ENCODE data around the gene ATP8A2. TPM values are rescaled to one million over a fixed set of nuclear protein-coding genes. Genes with fewer than 3 reads are reported as not detected.

ATP8A2 gene
- total and polyA plus RNA-seq, 2 of the 8 experiments (the other 6 are each of a cell fraction or from before 2014, with no cell fraction given): 2.4 to 8.3 TPM

GRCh38 chr13:25943658-25944057 lies 571.9 kb downstream of the ATP8A2 start:
- no peak overlapping the region for H3K4ac ChIP-seq (replicated peaks; ENCODE audit: insufficient read length, low read depth, low read length)
- H3K56ac ChIP-seq (replicated peaks; ENCODE audit: insufficient read length, low read depth, low read length): no peak overlapping the region
- peaks cover 0 to 2% of the 10 kb centered on the region in 2 experiments; a peak in 1 of 4 replicates for H3K9me3 ChIP-seq (ENCODE audit: insufficient read depth in 2 of 2, low read depth in 1 of 2, low read length in 1 of 2)
- H4K5ac ChIP-seq (ENCODE audit: insufficient read length, low read depth, low read length): no peak overlapping the region
- no peaks in the 10 kb centered on the region for H4K20me1 ChIP-seq (replicated peaks in 1 of 2; ENCODE audit: control insufficient read depth in 1 of 2, insufficient read depth in 2 of 2, low read length in 2 of 2)
- ChIA-PET POLR2A (ENCODE audit: partially characterized antibody) (no interaction called here), CTCF (ENCODE audit: partially characterized antibody) (interaction anchor here (0.6 to 1.1 kb wide), 2 partner anchors 12 to 37 kb away, joined by 3 read pairs; no protein-coding TSS in a partner anchor)
- TF ChIP-seq SAP30 (IDR thresholded peaks at IDR 0.05; ENCODE audit: insufficient read depth, insufficient replicate concordance, low read length) (no peak), RBBP5 (IDR thresholded peaks at IDR 0.05; ENCODE audit: borderline replicate concordance, low read depth, low read length) (no peak), CEBPB (IDR thresholded peaks at IDR 0.05; ENCODE audit: low read depth, low read length) (peak; percentile 79; the same call in 1 of the 2 replicates), USF2 (IDR thresholded peaks at IDR 0.05; ENCODE audit: low read length) (no peak), POLR2A (IDR thresholded peaks at IDR 0.05; ENCODE audit: control extremely low read depth in 1 of 2, low read depth in 2 of 2, low read length in 2 of 2) (no peak), GABPA (IDR thresholded peaks at IDR 0.05; ENCODE audit: borderline replicate concordance, insufficient read depth, low read length) (no peak), CBX5 (IDR thresholded peaks at IDR 0.05; ENCODE audit: low read depth, low read length) (no peak), CBX8 (IDR thresholded peaks at IDR 0.05; ENCODE audit: borderline replicate concordance, low read depth, low read length) (no peak)
- FAIRE-seq (no peak), DNase-seq (ENCODE audit: low read depth in 1 of 2, low spot score in 2 of 2) (no peak)
- no peak overlapping the region for H2AFZ ChIP-seq (ENCODE audit: low read length)
- H2BK5ac ChIP-seq (ENCODE audit: low read depth, low read length): no peak overlapping the region
- H3K79me1 ChIP-seq (ENCODE audit: low read depth, low read length): no peaks in the 10 kb centered on the region
- H2BK20ac ChIP-seq (ENCODE audit: low read length): no peak overlapping the region
- H2BK15ac ChIP-seq (ENCODE audit: low read length): peak overlapping the region; percentile 47; the same call in 1 of the 2 replicates
- no peak overlapping the region for H4K8ac ChIP-seq (ENCODE audit: extremely low read depth, insufficient read depth, low read length)
- no peak overlapping the region for H3K23ac ChIP-seq (ENCODE audit: insufficient read length)
- no peak overlapping the region for H4K91ac ChIP-seq (replicated peaks; ENCODE audit: insufficient read length, low read length)
- no peaks in the 10 kb centered on the region for H3K27me3 ChIP-seq (replicated peaks in 1 of 4; ENCODE audit: control insufficient read depth in 3 of 4, extremely low read depth in 1 of 4, insufficient read depth in 3 of 4, low read length in 3 of 4)
- H3K18ac ChIP-seq (ENCODE audit: extremely low read depth, low read length): no peak overlapping the region
- 91% methylated on average over 6 of the region's 6 CpGs; no CpG with 5 or more reads in 1 of the 2 experiments for WGBS, 2 experiments (ENCODE audit: extremely low coverage in 1 of 2, insufficient coverage in 1 of 2, insufficient read length in 1 of 2, insufficient replicate concordance in 2 of 2, low coverage in 1 of 2, low lambda C conversion rate in 2 of 2, missing lambda C conversion rate in 1 of 2)
- no peak overlapping the region for H3K4me3 ChIP-seq (ENCODE audit: extremely low read depth in 1 of 4, insufficient read depth in 2 of 4, low read depth in 3 of 4, low read length in 4 of 4)
- H3K36me3 ChIP-seq (ENCODE audit: control insufficient read depth in 2 of 4, insufficient read depth in 4 of 4, low read length in 3 of 4): no peaks in the 10 kb centered on the region
- H2BK12ac ChIP-seq (ENCODE audit: low read depth, low read length): no peak overlapping the region
- peaks cover 0 to 2% (median 0%) of the 10 kb centered on the region in 4 experiments; a peak in 2 of 7 replicates for H3K4me1 ChIP-seq (replicated peaks in 1 of 4; ENCODE audit: control insufficient read depth in 3 of 4, insufficient read depth in 4 of 4, low read length in 3 of 4)
- no peak overlapping the region for H3K4me2 ChIP-seq (ENCODE audit: insufficient read depth in 1 of 2, low read depth in 2 of 2, low read length in 2 of 2)
- no peak overlapping the region for H2AK5ac ChIP-seq (ENCODE audit: low read depth, low read length)
- H3K79me2 ChIP-seq (ENCODE audit: control insufficient read depth in 1 of 2, insufficient read depth in 2 of 2, low read length in 2 of 2): no peaks in the 10 kb centered on the region
- H3K23me2 ChIP-seq (ENCODE audit: low read depth, low read length): no peaks in the 10 kb centered on the region
- no peak overlapping the region for H2BK120ac ChIP-seq (replicated peaks; ENCODE audit: low read depth, low read length)
- no peak overlapping the region for H3K14ac ChIP-seq (ENCODE audit: insufficient read length)
- H3K27ac ChIP-seq (ENCODE audit: low read depth, low read length): no peak overlapping the region
- H3K9ac ChIP-seq (replicated peaks in 1 of 4; ENCODE audit: extremely low read depth in 1 of 4, low read depth in 3 of 4, low read length in 3 of 4): no peak overlapping the region

Measured in H1 (cell line).